GM18505 (cell line): ENCODE results near the gene PRRT2.

Experiments
- ATAC-seq: cut with Tn5 transposase; IDR thresholded peaks from one replicate; pipeline ENCODE4 v1.9.1; 2021; ENCODE audit not compliant: unreplicated experiment
- POLR2A ChIP-seq: IDR thresholded peaks from 4 replicates; pipeline ENCODE4 v1.6.1; 2011; ENCODE audit warnings: borderline replicate concordance; ENCODE audit not compliant: insufficient read depth, insufficient read length; ENCODE audit errors: extremely low read depth

Gene PRRT2

GRCh38 chr16:29842732-29843346 is 30.8 kb downstream of the PRRT2 start:
- no peak for TF ChIP-seq POLR2A
- no peak for ATAC-seq

- no peak for ATAC-seq
- no peak for TF ChIP-seq POLR2A
Observed at GRCh38 chr16:29843931-29844330, 31.9 kb downstream of the PRRT2 start.

GRCh38 chr16:29844575-29845331 is 32.8 kb downstream of the PRRT2 start:
- no peak for ATAC-seq

GRCh38 chr16:29845656-29846055 is 33.7 kb downstream of the PRRT2 start:
- ATAC-seq, result no peak

More at GRCh38 chr16:29844575-29845331, 32.8 kb downstream of the PRRT2 start:
- no peak for TF ChIP-seq POLR2A

GRCh38 chr16:29848420-29849297 is 36.7 kb downstream of the PRRT2 start:
- no peak for TF ChIP-seq POLR2A

More at GRCh38 chr16:29845656-29846055, 33.7 kb downstream of the PRRT2 start:
- no peak for TF ChIP-seq POLR2A

GRCh38 chr16:29849505-29849904 is 37.5 kb downstream of the PRRT2 start:
- TF ChIP-seq POLR2A, result no peak
- ATAC-seq, result no peak

More at GRCh38 chr16:29848420-29849297, 36.7 kb downstream of the PRRT2 start:
- ATAC-seq, result no peak

- no peak for TF ChIP-seq POLR2A
- ATAC-seq, result no peak
Observed at GRCh38 chr16:29850998-29851397, 39.0 kb downstream of the PRRT2 start.

- ATAC-seq, result no peak
- no peak for TF ChIP-seq POLR2A
Observed at GRCh38 chr16:29852654-29853053, 40.7 kb downstream of the PRRT2 start.

GRCh38 chr16:29854520-29855100 is 42.6 kb downstream of the PRRT2 start:
- no peak for TF ChIP-seq POLR2A
- no peak for ATAC-seq

- no peak for ATAC-seq
- TF ChIP-seq POLR2A, result no peak
Observed at GRCh38 chr16:29857133-29857760, 45.3 kb downstream of the PRRT2 start.

GRCh38 chr16:29858149-29858849 is 46.3 kb downstream of the PRRT2 start:
- no peak for ATAC-seq

GRCh38 chr16:29858974-29859373 is 47.0 kb downstream of the PRRT2 start:
- ATAC-seq, result no peak
- TF ChIP-seq POLR2A, result no peak

More at GRCh38 chr16:29858149-29858849, 46.3 kb downstream of the PRRT2 start:
- TF ChIP-seq POLR2A, result no peak
